HEK293T (cell line): ENCODE results near the gene DR1.

Source experiments
- BHLHE40 ChIP-seq: fragments of 450-650 bp; IDR thresholded peaks from 2 replicates; pipeline ENCODE4 v1.6.1; 2016; ENCODE audit warnings: mild to moderate bottlenecking, moderate library complexity, borderline replicate concordance
- CTBP1 ChIP-seq: fragments of 450-650 bp; IDR thresholded peaks from 2 replicates; pipeline ENCODE4 v1.6.1; 2016; ENCODE audit warnings: borderline replicate concordance
- ELF4 ChIP-seq: fragments of 450-650 bp; IDR thresholded peaks from 2 replicates; pipeline ENCODE4 v1.6.1; 2017; ENCODE audit warnings: antibody characterized with exemption
- FOXA1 ChIP-seq: fragments of 450-650 bp; IDR thresholded peaks from 2 replicates; pipeline ENCODE4 v1.6.1; 2016; ENCODE audit warnings: mild to moderate bottlenecking
- FOXK2 ChIP-seq: fragments of 450-650 bp; IDR thresholded peaks from 2 replicates; pipeline ENCODE4 v1.6.1; 2016; ENCODE audit warnings: mild to moderate bottlenecking
- FOXM1 ChIP-seq: fragments of 450-650 bp; IDR thresholded peaks from 2 replicates; pipeline ENCODE4 v1.6.1; 2017; ENCODE audit warnings: mild to moderate bottlenecking, borderline replicate concordance
- L3MBTL2 ChIP-seq: fragments of 450-650 bp; conservative IDR thresholded peaks from 2 replicates; pipeline ENCODE4 v1.6.1; 2016; ENCODE audit warnings: mild to moderate bottlenecking
- NFRKB ChIP-seq: fragments of 450-650 bp; IDR thresholded peaks from 2 replicates; pipeline ENCODE4 v1.6.1; 2016; ENCODE audit warnings: mild to moderate bottlenecking, moderate library complexity
- PKNOX1 ChIP-seq: fragments of 450-650 bp; IDR thresholded peaks from 2 replicates; pipeline ENCODE4 v1.6.1; 2016
- SP1 ChIP-seq: fragments of 450-650 bp; IDR thresholded peaks from 2 replicates; pipeline ENCODE4 v1.6.1; 2017
- TARDBP ChIP-seq: fragments of 450-650 bp; IDR thresholded peaks from 2 replicates; pipeline ENCODE4 v1.6.1; 2016

GRCh38 chr1:93358293-93358692 lies 12.6 kb downstream of the DR1 start:
- no peak for TF ChIP-seq L3MBTL2
- no peak for TF ChIP-seq ELF4
- TF ChIP-seq FOXA1, result no peak
- TF ChIP-seq PKNOX1, result no peak
- TF ChIP-seq SP1, result no peak
- TF ChIP-seq FOXM1, result no peak
- TF ChIP-seq TARDBP, result no peak
- TF ChIP-seq BHLHE40, result no peak
- TF ChIP-seq CTBP1, result no peak
- no peak for TF ChIP-seq NFRKB
- no peak for TF ChIP-seq FOXK2
